Neural progenitor cell (in vitro differentiated cells): ENCODE results near the gene CEP128. TPM values are rescaled to one million over a fixed set of nuclear protein-coding genes. Genes with fewer than 3 reads are reported as not detected.
A peak's percentile ranks its signal among the peaks of the same experiment; 100 is the strongest.

ENCODE experiments used
- DNase-seq: peaks from one replicate; pipeline ENCODE4 v3.0.0-alpha.2; 2016; ENCODE audit warnings: low spot score
- H2AFZ ChIP-seq: fragments of 200-600 bp; sonication (generic); replicated peaks from 2 replicates; pipeline ENCODE4 v1.6.1; 2016; ENCODE audit warnings: antibody characterized with exemption
- H3F3A ChIP-seq: fragments of 200-600 bp; sonication (generic); 2 replicates; pipeline ENCODE4 v1.6.1; 2016; ENCODE audit warnings: antibody characterized with exemption, low read depth
- H3K27ac ChIP-seq: fragments of 200-600 bp; sonication (generic); 2 replicates; pipeline ENCODE4 v1.5.1; 2016; ENCODE audit warnings: mild to moderate bottlenecking
- H3K27me3 ChIP-seq: fragments of 200-600 bp; sonication (generic); 2 replicates; pipeline ENCODE4 v1.6.1; 2016; ENCODE audit warnings: mild to moderate bottlenecking, moderate library complexity
- H3K36me3 ChIP-seq: fragments of 200-600 bp; sonication (generic); 2 replicates; pipeline ENCODE4 v1.5.1; 2016
- H3K4me1 ChIP-seq: fragments of 200-600 bp; sonication (generic); 2 replicates; pipeline ENCODE4 v1.6.1; 2016; ENCODE audit warnings: mixed run types
- H3K4me2 ChIP-seq: fragments of 200-600 bp; sonication (generic); 2 replicates; pipeline ENCODE4 v1.6.1; 2016
- H3K4me3 ChIP-seq: fragments of 200-600 bp; sonication (generic); 2 replicates; pipeline ENCODE4 v1.5.1; 2016
- H3K79me2 ChIP-seq: fragments of 200-600 bp; sonication (generic); 2 replicates; pipeline ENCODE4 v1.6.1; 2016; ENCODE audit warnings: low read depth
- H3K9ac ChIP-seq: fragments of 200-600 bp; sonication (generic); 2 replicates; pipeline ENCODE4 v1.6.1; 2016
- H3K9me3 ChIP-seq: fragments of 200-600 bp; sonication (generic); 2 replicates; pipeline ENCODE4 v1.5.1; 2016; ENCODE audit warnings: low read depth
- H4K20me1 ChIP-seq: fragments of 200-600 bp; sonication (generic); 2 replicates; pipeline ENCODE4 v1.6.1; 2016; ENCODE audit warnings: low read depth
- H3K27ac Mint-ChIP-seq: 3 replicates; pipeline ENCODE4 v1.8.0; 2021; ENCODE audit warnings: mixed read lengths
- H3K27me3 Mint-ChIP-seq: 2 replicates; pipeline ENCODE4 v1.8.0; 2022; ENCODE audit warnings: low read depth, mild to moderate bottlenecking, inconsistent platforms, moderate library complexity, mixed read lengths; ENCODE audit not compliant: insufficient read depth
- H3K36me3 Mint-ChIP-seq: 3 replicates; pipeline ENCODE4 v1.8.0; 2021; ENCODE audit warnings: mixed read lengths
- H3K4me1 Mint-ChIP-seq: 3 replicates; pipeline ENCODE4 v1.8.0; 2021; ENCODE audit warnings: mixed read lengths
- H3K4me3 Mint-ChIP-seq: 3 replicates; pipeline ENCODE4 v1.8.0; 2021; ENCODE audit warnings: mild to moderate bottlenecking, moderate library complexity, mixed read lengths
- H3K9me3 Mint-ChIP-seq: 3 replicates; pipeline ENCODE4 v1.8.0; 2020; ENCODE audit warnings: mixed read lengths
- EZH2 ChIP-seq: fragments of 200-600 bp; sonication (generic); IDR thresholded peaks from 2 replicates; pipeline ENCODE4 v1.6.1; 2017; ENCODE audit warnings: antibody characterized with exemption, mild to moderate bottlenecking, moderate library complexity
- EZH2phosphoT487 ChIP-seq: fragments of 200-600 bp; sonication (generic); IDR thresholded peaks from 2 replicates; pipeline ENCODE4 v1.6.1; 2017; ENCODE audit warnings: antibody characterized with exemption
- total RNA-seq: library from RNA; depleted of rRNA; stranded (reverse); fragments of >200 nt; gene quantifications from 2 replicates; pipeline ENCODE4 v1.2.3, GENCODE V29; 2015; ENCODE audit warnings: low replicate concordance
- TF ChIP-seq, protein P1 (sequence below): fragments of 200-600 bp; sonication (generic); IDR thresholded peaks from 2 replicates; pipeline ENCODE4 v1.5.1; 2017; ENCODE audit warnings: antibody characterized with exemption, mild to moderate bottlenecking

CEP128 gene
- total RNA-seq, 1 donor from 2014 or later = 12.1 TPM

DNA sequence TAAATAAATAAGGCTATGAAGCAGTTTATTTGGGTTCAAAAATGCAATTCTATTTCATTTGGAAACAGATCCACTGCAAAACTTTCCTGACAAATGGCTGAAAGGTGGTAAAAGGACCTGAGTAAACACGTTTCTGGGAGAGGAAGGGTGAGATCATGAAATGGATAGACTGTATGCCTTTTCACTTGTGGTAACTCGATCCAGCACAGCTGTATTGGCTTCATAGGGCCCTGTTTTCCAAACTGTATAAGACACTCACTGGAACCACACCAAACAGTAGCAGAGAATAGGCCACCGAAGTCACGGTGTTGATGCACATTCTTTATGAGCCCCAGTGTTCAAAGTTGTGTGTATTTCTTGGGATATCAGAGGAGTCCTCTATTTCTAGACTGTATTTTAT lies 405.1 kb downstream of the CEP128 start:
- Mint-ChIP-seq H3K4me1 (no peaks in the 10 kb centered on the region), H3K27ac (no peak overlapping the region), H3K9me3 (peaks cover 6% of the 10 kb centered on the region), H3K4me3 (no peak overlapping the region), H3K27me3 (peaks cover 2% of the 10 kb centered on the region), H3K36me3 (no peaks in the 10 kb centered on the region)
- Histone ChIP-seq H2AFZ (no peak overlapping the region), H3K27me3 (no peaks in the 10 kb centered on the region), H3F3A (no peaks in the 10 kb centered on the region), H3K36me3 (no peaks in the 10 kb centered on the region), H3K4me1 (no peaks in the 10 kb centered on the region), H3K27ac (no peak overlapping the region), H3K79me2 (no peaks in the 10 kb centered on the region), H3K4me2 (no peak overlapping the region), H3K9me3 (no peaks in the 10 kb centered on the region), H3K9ac (no peak overlapping the region), H3K4me3 (no peak overlapping the region), H4K20me1 (no peaks in the 10 kb centered on the region)
- peak; percentile 2 for DNase-seq
- TF ChIP-seq, protein P1, sequence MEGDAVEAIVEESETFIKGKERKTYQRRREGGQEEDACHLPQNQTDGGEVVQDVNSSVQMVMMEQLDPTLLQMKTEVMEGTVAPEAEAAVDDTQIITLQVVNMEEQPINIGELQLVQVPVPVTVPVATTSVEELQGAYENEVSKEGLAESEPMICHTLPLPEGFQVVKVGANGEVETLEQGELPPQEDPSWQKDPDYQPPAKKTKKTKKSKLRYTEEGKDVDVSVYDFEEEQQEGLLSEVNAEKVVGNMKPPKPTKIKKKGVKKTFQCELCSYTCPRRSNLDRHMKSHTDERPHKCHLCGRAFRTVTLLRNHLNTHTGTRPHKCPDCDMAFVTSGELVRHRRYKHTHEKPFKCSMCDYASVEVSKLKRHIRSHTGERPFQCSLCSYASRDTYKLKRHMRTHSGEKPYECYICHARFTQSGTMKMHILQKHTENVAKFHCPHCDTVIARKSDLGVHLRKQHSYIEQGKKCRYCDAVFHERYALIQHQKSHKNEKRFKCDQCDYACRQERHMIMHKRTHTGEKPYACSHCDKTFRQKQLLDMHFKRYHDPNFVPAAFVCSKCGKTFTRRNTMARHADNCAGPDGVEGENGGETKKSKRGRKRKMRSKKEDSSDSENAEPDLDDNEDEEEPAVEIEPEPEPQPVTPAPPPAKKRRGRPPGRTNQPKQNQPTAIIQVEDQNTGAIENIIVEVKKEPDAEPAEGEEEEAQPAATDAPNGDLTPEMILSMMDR = no peak
- TF ChIP-seq EZH2phosphoT487 = no peak
- TF ChIP-seq EZH2 = no peak

DNA sequence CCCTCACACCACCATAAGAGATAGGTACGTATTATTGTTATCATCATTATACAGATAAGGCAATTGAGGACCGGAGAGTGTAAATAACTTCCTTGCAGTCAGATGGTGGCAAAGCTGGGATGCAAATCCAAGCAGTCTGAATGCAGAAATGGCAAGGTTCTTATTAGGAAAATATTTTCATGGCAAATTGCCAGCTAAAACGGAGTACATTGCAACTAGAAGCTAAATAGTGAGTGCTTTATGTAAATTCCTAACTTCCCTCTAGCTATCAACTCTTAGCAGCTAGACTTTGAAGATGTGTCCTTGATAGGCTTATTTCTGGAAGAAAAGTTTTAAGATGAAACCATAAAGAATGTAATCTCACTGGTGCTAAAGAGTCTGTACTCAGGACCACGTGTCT lies 406.4 kb downstream of the CEP128 start:
- H4K20me1 ChIP-seq = no peaks in the 10 kb centered on the region
- no peak for TF ChIP-seq EZH2phosphoT487
- no peak for TF ChIP-seq EZH2
- TF ChIP-seq, protein P1 = no peak
- no peak overlapping the region for H3K9ac ChIP-seq
- no peaks in the 10 kb centered on the region for H3K4me1 ChIP-seq
- no peaks in the 10 kb centered on the region for H3K36me3 ChIP-seq
- no peaks in the 10 kb centered on the region for H3F3A ChIP-seq
- H3K4me3 Mint-ChIP-seq = no peak overlapping the region
- H3K27me3 Mint-ChIP-seq = peaks cover 2% of the 10 kb centered on the region
- H2AFZ ChIP-seq = no peak overlapping the region
- H3K27me3 ChIP-seq = no peaks in the 10 kb centered on the region
- H3K9me3 Mint-ChIP-seq = peaks cover 6% of the 10 kb centered on the region
- no peaks in the 10 kb centered on the region for H3K9me3 ChIP-seq
- H3K79me2 ChIP-seq = no peaks in the 10 kb centered on the region
- H3K27ac Mint-ChIP-seq = no peak overlapping the region
- H3K4me3 ChIP-seq = no peak overlapping the region
- no peak for DNase-seq
- no peak overlapping the region for H3K4me2 ChIP-seq
- H3K4me1 Mint-ChIP-seq = no peaks in the 10 kb centered on the region
- no peak overlapping the region for H3K27ac ChIP-seq
- no peaks in the 10 kb centered on the region for H3K36me3 Mint-ChIP-seq

DNA sequence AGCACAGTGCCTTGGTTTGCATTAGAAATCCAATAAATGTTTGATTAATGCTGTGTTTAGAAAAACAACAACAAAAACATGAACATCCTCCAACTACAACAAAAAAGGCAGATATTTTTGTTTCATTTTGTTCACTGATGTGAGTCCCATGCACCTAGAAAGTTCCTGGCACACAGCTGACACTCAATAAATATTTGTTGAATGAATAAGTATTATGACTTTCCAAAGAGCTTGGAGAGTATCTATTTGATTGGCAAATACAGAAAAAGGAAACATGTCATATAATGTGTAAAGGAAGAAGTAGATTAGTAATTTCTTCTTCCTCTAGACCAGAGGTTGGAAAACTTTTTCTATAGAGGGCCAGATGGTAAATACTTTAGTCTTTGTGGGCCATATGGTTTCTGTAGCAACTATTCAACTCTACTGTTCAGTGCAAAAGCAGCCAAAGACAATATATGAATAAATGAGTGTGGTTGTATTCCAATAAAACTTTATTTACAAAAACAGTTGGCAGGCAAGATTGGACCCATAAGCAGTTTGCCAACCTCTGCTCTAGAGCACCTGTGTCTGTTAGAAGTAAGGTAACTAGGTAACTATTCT lies 417.9 kb downstream of the CEP128 start:
- no peaks in the 10 kb centered on the region for H3K4me1 ChIP-seq
- no peak overlapping the region for H2AFZ ChIP-seq
- no peaks in the 10 kb centered on the region for H3K9me3 ChIP-seq
- H3K36me3 Mint-ChIP-seq = peaks cover 2% of the 10 kb centered on the region
- no peaks in the 10 kb centered on the region for H3K4me1 Mint-ChIP-seq
- no peak overlapping the region for H3K4me2 ChIP-seq
- DNase-seq = no peak
- no peaks in the 10 kb centered on the region for H3F3A ChIP-seq
- no peak overlapping the region for H3K9ac ChIP-seq
- no peaks in the 10 kb centered on the region for H3K27me3 ChIP-seq
- H3K27ac ChIP-seq = no peak overlapping the region
- no peaks in the 10 kb centered on the region for H4K20me1 ChIP-seq
- no peaks in the 10 kb centered on the region for H3K36me3 ChIP-seq
- no peaks in the 10 kb centered on the region for H3K27me3 Mint-ChIP-seq
- no peaks in the 10 kb centered on the region for H3K79me2 ChIP-seq
- no peak overlapping the region for H3K4me3 ChIP-seq
- no peak overlapping the region for H3K27ac Mint-ChIP-seq
- no peaks in the 10 kb centered on the region for H3K9me3 Mint-ChIP-seq
- TF ChIP-seq EZH2 (no peak), EZH2phosphoT487 (no peak)
- TF ChIP-seq, protein P1 = no peak
- no peak overlapping the region for H3K4me3 Mint-ChIP-seq
